Measurements from ENCODE around the gene TRNT1.

Gene TRNT1

DNA sequence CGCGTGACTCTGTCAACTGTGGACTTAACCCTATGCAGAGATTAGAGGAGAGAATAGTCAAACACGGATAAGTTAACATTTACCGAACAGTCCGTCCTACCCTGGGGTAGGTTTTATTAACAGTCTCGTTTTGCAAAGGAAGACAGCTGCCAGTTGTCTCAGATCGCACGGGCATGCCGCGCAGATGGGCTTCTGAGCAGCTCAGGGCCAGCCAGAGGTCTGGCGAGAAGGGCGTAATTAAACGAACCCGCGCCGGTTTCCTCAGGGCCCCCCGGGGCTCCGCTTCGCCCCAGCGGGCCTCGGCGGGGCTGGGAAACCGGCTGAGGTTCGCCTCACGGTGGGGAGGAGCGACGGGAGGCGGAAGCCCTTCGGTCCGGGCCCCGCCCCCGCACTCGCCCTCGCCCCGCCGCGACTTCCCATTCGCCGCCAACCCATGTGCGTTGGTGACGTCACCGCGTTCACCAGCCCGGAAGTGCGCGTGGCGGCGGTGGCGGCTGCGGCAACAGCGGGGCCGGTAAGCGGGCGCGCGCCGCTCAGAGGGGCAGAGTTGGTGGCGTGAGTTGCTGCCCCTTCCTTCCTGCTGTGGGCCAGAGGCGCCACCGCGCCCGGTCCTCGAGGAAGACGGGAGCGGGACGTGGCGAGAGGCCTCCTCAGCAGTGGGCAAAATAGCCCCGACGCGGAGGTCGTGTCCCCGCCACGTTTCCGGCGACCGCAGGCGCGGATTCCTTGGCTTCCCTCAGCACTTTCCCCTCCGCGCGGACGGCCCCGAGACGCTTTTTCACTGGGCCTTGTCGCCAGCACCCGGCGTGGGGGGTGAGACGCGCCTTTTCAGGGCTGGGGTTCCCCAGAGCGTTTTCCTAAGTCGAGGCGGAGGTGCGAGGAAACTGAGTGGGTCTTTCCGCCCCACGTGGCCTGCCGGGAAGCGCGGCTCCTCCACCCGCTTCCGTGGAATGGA lies at the start of gene TRNT1:
Gene TRNT1, plus strand, starts transcription at position 464 of the 955 bp plus-strand sequence. CDS start 2,101 bp downstream, outside the sequence.
- DNase-seq (ENCODE audit: low spot score) = peak; percentile 89

DNA sequence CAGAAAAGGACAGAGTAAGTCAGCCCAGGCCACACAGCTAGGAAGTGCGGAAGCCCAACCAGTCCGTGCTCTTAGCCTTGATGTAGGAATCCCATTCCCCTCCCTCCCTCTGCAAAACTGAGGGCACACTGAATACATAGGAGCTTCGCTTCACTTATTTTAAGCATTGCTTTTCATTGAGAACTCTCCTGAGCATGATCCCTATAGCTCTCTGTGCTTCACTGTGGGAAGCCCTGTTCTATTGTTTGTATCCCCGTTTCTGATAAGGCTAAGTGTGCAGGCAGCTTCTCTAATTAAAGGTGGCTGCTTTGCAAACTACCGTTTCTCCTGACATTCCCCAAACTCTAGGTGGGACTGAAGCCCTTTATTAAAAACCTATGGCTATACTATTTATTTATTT lies 46.4 kb upstream of the TRNT1 start:
- DNase-seq (ENCODE audit: low spot score) = no peak

DNA sequence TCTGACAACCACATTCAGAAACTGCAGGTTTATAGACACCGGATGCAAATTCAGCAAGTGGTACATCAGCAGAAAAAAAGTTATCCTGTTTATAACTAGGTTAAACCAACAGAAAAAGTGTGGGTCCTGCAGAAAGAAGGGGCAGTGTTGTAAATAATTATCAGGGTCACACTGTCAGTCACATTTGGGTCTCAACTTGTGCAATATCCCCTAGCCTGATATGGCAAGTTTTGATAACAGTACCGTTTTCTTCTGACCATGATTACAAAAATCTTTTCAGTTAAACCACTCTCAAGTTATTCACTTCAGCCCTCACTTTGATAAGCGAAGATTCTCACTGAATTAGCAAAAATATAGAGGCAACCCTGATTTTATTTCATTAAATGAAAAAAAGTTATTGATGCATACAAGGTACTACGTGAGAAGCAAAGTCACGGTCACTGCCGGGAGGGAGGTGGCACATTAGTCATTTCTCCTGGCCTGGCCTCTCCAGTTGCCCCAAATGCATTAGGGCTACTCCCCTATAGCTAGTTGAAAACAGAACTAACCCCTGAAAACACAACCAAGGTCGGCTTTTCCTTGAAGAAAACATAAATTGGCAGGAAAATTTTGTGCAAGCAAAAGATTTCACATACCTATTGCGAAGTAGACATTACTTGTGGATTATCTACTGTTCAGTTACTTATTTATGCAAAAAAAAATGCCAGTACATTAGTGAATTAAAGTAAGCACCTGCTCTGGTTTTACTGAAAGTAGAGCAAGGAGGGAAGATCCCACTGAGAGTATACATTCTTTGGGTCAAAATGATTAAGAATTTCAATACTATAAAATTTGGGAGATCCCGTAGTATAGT lies 45.1 kb upstream of the TRNT1 start:
- DNase-seq (ENCODE audit: low spot score) = no peak

DNA sequence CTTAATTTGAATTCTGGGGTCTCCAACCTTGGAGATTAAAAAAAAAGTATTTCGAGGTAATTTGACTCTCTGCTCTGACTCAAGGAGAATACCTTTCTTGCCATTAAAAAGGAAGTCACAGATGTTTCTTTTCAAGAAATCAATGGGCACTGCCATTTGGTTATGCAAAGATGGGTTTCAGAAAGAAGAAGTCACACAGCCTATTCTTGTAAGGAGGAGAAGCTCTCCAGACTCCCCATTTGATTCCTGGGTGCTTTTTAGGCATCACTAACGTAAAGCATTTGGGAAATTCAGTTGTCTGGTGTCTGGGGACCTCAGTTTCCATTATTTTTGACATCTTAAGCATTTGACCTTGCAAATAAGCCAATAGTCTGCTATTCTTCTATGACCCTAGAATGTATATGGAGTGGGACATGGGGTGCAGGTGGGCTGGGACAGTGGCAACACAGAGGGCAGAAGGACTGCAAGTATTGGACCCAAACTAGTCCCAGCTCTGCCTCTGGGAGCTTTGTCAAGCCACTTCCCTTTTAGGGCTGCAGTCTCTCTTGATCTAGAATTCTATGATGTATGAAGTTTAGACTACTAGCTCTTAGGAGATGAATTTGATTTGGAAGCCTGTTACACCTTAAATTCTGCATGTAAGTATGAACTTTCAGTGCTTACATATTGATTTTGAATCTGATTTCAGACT lies 44.4 kb upstream of the TRNT1 start:
- no peak for DNase-seq (ENCODE audit: low spot score)

DNA sequence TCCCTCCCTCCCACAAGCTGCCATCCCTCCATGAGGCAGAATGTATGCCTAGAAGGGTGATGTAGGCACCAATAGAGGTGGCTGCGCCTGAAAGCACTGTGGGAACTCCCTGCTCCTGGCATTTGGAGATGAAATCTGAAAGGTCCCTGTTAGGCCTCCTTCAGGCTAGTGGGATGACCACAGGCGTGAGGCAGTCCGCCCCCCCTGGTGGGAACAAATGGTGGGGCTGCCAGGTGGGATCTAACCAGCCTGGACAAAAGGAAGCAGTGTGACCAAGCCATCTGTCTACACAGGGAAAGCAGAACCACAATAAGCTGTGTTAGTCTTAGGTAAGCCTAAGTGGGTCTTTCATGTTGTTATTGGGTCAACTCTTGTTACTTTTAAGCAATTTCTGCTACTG lies 41.9 kb upstream of the TRNT1 start:
- DNase-seq (ENCODE audit: low spot score) = no peak

- DNase-seq (ENCODE audit: low spot score) = no peak
Observed at GRCh38 chr3:3085782-3086181, 41.0 kb upstream of the TRNT1 start.

DNA sequence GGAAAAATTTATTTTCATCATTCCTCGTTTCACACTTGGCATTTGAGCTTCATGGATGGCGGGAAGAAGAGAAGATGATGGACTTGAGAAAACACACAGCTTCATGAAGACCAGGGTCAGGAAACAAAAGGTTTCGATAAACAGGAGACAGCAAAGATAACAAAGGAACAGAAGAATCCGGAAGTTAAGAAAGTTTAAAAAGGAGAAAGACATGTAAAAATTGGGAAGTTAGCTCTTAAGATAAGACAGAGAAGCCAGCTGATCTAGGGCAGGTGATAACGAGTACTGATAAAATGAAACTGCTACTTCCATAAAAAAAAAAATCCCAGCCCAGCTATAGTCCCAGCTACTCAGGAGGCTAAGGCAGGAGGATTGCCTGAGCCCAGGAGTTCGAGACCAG lies 40.5 kb upstream of the TRNT1 start:
- DNase-seq (ENCODE audit: low spot score) = no peak

DNA sequence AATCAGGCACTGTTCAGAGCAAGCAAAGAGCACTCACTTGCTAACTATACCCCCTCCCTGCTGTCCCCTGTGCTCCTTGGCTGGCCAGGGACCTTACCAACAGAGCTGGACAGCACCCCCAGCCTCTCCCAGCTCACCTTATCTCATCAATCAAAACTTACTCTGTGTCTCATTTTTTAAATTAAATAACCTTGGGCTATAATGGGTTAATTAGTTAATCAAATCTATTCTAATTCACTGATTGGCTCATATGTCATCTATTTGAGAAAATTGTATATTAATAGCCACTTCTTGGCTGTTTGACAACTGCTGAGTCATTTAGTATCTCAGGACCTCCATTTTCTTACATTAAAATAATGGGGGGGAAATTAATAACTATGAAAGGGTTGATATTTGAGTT lies 39.5 kb upstream of the TRNT1 start:
- no peak for DNase-seq (ENCODE audit: low spot score)

- DNase-seq (ENCODE audit: low spot score) = no peak
Observed at GRCh38 chr3:3087716-3088465, 38.8 kb upstream of the TRNT1 start.

DNA sequence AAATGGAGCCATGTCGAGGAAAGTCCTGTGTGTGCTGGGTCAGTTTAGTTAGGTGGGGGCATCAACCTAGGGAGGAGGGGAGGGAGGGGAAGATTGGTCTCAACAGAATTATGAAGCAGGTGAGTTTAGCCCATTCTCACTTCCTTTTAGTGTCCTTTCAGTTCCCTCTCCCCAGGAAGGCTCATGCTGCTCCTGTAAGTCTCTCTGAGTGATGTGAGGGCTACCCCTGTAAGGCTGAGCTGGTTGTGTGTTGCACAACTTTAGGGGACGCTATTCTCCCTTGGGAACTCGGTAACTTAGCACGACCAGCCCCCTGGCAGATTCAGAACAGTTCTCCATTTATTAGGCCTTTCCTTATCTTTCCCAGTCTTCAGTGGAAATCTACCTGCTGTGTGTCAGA lies 37.7 kb upstream of the TRNT1 start:
- no peak for DNase-seq (ENCODE audit: low spot score)

- no peak for DNase-seq (ENCODE audit: low spot score)
Observed at GRCh38 chr3:3097958-3098357, 28.8 kb upstream of the TRNT1 start.

DNA sequence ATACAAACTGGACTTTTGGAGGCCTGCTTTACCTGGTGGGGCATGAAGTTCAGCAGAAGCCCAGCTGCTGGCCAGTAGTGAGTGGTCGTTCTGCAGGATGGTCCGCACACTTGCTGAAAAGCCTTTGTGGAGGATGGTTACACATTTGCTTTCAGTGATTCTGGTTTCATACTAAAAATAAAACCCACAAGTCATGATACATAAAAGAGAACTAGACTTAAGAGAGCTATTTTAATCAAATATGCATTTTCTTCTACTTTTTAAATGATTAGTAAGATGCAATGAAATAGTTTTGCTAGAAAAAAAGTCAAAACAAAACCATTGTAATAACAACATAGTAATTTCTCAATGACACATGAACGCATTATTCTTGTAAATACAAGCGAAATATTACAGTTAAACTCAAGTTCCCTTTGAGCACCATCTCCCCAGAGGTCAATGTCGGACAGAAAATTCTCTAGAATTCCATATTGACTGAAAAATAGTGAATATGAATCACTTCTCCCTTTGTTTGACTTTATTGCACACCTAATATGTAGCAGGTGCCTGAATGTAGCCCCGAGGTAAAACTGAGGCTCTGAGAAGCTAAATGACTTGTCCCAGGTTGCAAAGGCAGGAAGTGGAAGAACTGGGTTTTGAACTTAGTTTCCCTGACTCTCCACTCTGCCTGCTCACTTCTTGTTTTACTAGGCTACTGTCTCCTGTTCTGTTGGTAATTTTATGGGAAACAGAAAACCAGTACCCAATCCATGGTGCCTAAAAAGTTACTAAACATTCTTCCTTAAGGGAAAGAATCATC lies 24.9 kb upstream of the TRNT1 start:
- no peak for DNase-seq (ENCODE audit: low spot score)

GRCh38 chr3:3102751-3103150 lies 24.0 kb upstream of the TRNT1 start:
- no peak for DNase-seq (ENCODE audit: low spot score)

GRCh38 chr3:3105246-3105645 lies 21.5 kb upstream of the TRNT1 start:
- no peak for DNase-seq (ENCODE audit: low spot score)

GRCh38 chr3:3105815-3106214 lies 20.9 kb upstream of the TRNT1 start:
- no peak for DNase-seq (ENCODE audit: low spot score)

DNA sequence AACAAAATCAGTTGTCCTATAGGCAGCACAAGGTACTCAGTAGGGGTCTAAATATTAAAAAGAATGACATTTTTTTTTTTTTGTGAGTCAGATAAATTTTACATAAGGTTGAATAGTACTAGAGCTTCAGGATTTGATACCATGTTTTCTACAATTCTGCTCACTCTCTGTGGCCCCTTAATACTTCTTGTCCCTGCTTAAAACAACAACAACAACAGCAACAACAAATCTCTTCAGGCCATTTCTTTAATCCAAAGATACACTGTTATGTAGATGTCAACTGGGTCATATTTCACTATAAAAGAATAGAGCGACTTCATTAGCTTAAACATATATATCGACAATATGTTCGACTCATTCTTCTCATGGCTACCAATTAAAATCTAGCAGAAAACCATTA lies 19.6 kb upstream of the TRNT1 start:
- no peak for DNase-seq (ENCODE audit: low spot score)

- DNase-seq (ENCODE audit: low spot score) = no peak
Observed at GRCh38 chr3:3107858-3108257, 18.9 kb upstream of the TRNT1 start.

DNA sequence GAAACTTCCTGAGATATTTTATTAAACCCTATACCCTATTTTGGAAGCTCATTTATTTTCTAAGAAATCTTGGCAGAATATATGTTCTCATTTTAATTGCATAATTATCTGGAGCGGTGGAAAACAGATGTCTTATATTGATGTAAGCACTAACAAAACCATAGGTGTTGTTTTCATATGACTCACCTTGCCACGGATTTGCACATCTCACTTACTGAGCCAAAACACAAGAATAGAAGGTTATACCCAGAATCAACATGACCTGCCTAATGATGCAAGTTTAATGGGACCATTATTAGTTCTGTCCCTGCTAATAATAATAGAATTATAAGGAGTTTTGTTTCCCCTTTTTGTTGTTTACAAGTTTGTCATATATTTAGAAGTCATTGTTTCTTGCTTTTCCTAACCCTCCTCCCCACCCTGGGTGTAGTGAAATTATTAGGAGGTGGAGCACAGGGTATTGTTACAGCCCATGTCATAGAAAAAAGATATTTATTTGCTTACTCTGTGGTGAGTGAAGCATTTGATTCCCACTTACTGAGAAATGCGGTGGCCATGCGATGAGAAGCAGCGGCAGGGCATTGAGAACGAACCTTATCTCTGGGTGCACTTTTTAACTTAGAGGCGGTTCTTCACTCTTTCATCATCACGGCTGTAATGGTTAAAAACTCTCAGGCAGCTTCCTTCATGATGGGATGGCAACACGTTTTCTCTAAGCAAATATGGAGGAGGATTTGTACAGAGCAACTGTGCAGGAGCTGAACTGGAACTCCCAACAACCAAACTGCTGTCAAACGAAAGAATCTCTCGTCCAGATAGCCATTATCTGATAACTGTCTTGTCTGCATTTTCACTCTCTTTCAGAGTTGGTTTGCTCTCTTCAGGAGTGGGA lies 17.1 kb upstream of the TRNT1 start:
- no peak for DNase-seq (ENCODE audit: low spot score)

- DNase-seq (ENCODE audit: low spot score) = no peak
Observed at GRCh38 chr3:3110299-3110630, 16.5 kb upstream of the TRNT1 start, which contains the start of gene IL5RA. Gene IL5RA, minus strand, starts transcription at chr3:3110374. Its CDS starts 5,390 bp downstream, at chr3:3104984.
